Parathyroid adenoma (tissue), 2 donors: ENCODE data around the gene TTN.

Experiments used
- H2AFZ ChIP-seq: fragments of 300-600 bp; sonication (generic); one replicate; pipeline ENCODE4 v1.7.0; 2017; ENCODE audit warnings: antibody characterized with exemption, mild to moderate bottlenecking
- H3K27ac ChIP-seq: fragments of 300-600 bp; sonication (generic); one replicate; pipeline ENCODE4 v1.7.0; 2017
- H3K27me3 ChIP-seq: fragments of 300-600 bp; sonication (generic); one replicate; pipeline ENCODE4 v1.7.0; 2017; ENCODE audit warnings: low read length; ENCODE audit not compliant: control insufficient read depth, insufficient read depth
- H3K36me3 ChIP-seq: fragments of 300-600 bp; sonication (generic); one replicate; pipeline ENCODE4 v1.7.0; 2017; ENCODE audit warnings: low read length; ENCODE audit not compliant: control insufficient read depth, insufficient read depth
- H3K4me1 ChIP-seq: fragments of 300-600 bp; sonication (generic); one replicate; pipeline ENCODE4 v1.7.0; 2017; ENCODE audit warnings: control low read depth
- H3K4me2 ChIP-seq: fragments of 300-600 bp; sonication (generic); one replicate; pipeline ENCODE4 v1.7.0; 2017; ENCODE audit warnings: low read length
- H3K4me3 ChIP-seq: fragments of 300-600 bp; sonication (generic); one replicate; pipeline ENCODE4 v1.7.0; 2017; ENCODE audit warnings: low read depth, low read length
- H3K79me2 ChIP-seq: fragments of 300-600 bp; sonication (generic); one replicate; pipeline ENCODE4 v1.7.0; 2017; ENCODE audit warnings: control low read depth
- H3K9ac ChIP-seq: fragments of 300-600 bp; sonication (generic); one replicate; pipeline ENCODE4 v1.7.0; 2017; ENCODE audit warnings: mild to moderate bottlenecking
- H3K9me3 ChIP-seq: fragments of 300-600 bp; sonication (generic); one replicate; pipeline ENCODE4 v1.7.0; 2017; ENCODE audit warnings: low read length; ENCODE audit not compliant: control insufficient read depth
- CTCF ChIP-seq: fragments of 300-600 bp; sonication (generic); IDR thresholded peaks from one replicate; pipeline ENCODE4 v1.7.0; 2017; ENCODE audit warnings: antibody characterized with exemption, mild to moderate bottlenecking
- donor health status: primary hyperparathyroidism.

The TTN gene

GRCh38 chr2:178479758-178480226, 327.4 kb downstream of the TTN start:
- Histone ChIP-seq H2AFZ (peak overlapping the region; percentile 78), H3K9me3 (no peaks in the 10 kb centered on the region), H3K27me3 (no peaks in the 10 kb centered on the region), H3K4me1 (peaks cover 3% of the 10 kb centered on the region), H3K79me2 (peaks cover 16% of the 10 kb centered on the region), H3K4me3 (peak overlapping the region; percentile 81), H3K9ac (no peak overlapping the region), H3K27ac (peak overlapping the region; percentile 94), H3K4me2 (peak overlapping the region; percentile 80), H3K36me3 (no peaks in the 10 kb centered on the region)
- no peak for TF ChIP-seq CTCF

GRCh38 chr2:178479275-178479616, 328.0 kb downstream of the TTN start:
- H3K27ac ChIP-seq = peak overlapping the region; percentile 94
- H3K4me3 ChIP-seq = peak overlapping the region; percentile 67
- no peak overlapping the region for H3K9ac ChIP-seq
- H3K36me3 ChIP-seq = no peaks in the 10 kb centered on the region
- H3K4me1 ChIP-seq = peaks cover 3% of the 10 kb centered on the region
- no peaks in the 10 kb centered on the region for H3K27me3 ChIP-seq
- H3K9me3 ChIP-seq = no peaks in the 10 kb centered on the region
- peak overlapping the region; percentile 78 for H2AFZ ChIP-seq
- no peak for TF ChIP-seq CTCF
- H3K79me2 ChIP-seq = peaks cover 11% of the 10 kb centered on the region
- peak overlapping the region; percentile 99 for H3K4me2 ChIP-seq

GRCh38 chr2:178478439-178479274, 328.6 kb downstream of the TTN start, which contains the start of gene FKBP7:
Gene FKBP7 (minus strand): TSS chr2:178478600. CDS start chr2:178478499, 101 bp downstream.
- no peak within 1 kb of the TSS for H3K9ac ChIP-seq
- peak; percentile 70 for TF ChIP-seq CTCF
- H3K9me3 ChIP-seq = no peaks in the 10 kb centered on the region
- peaks cover 3% of the 10 kb centered on the region for H3K4me1 ChIP-seq
- peak within 1 kb of the TSS; percentile 67 for H3K4me3 ChIP-seq
- no peaks in the 10 kb centered on the region for H3K27me3 ChIP-seq
- H3K27ac ChIP-seq = peak within 1 kb of the TSS; percentile 94
- peaks cover 9% of the 10 kb centered on the region for H3K79me2 ChIP-seq
- H3K36me3 ChIP-seq = no peaks in the 10 kb centered on the region
- peak within 1 kb of the TSS; percentile 99 for H3K4me2 ChIP-seq
- peak within 1 kb of the TSS; percentile 78 for H2AFZ ChIP-seq

- peak overlapping the region; percentile 78 for H2AFZ ChIP-seq
- peaks cover 9% of the 10 kb centered on the region for H3K79me2 ChIP-seq
- no peak for TF ChIP-seq CTCF
- peak overlapping the region; percentile 67 for H3K4me3 ChIP-seq
- H3K27ac ChIP-seq = peak overlapping the region; percentile 94
- H3K27me3 ChIP-seq = no peaks in the 10 kb centered on the region
- H3K4me2 ChIP-seq = peak overlapping the region; percentile 99
- peaks cover 3% of the 10 kb centered on the region for H3K4me1 ChIP-seq
- H3K36me3 ChIP-seq = no peaks in the 10 kb centered on the region
- H3K9ac ChIP-seq = no peak overlapping the region
- H3K9me3 ChIP-seq = no peaks in the 10 kb centered on the region
Measured at GRCh38 chr2:178478130-178478438, 329.1 kb downstream of the TTN start.
